GM12864 (cell line): ENCODE results near the gene PEPD.
A peak's percentile ranks its signal among the peaks of the same experiment; 100 is the strongest.
"Not testable (repeated sequence)": the region's sequence is repeated elsewhere in the genome, so short reads cannot be mapped to it uniquely, and the experiment has no call there.

Source experiments
- DNase-seq: peaks from one replicate; pipeline ENCODE4 v3.0.0-alpha.2; 2011; ENCODE audit warnings: low read depth
- H3K4me3 ChIP-seq: 2 replicates; pipeline ENCODE4 v1.5.1; 2011; ENCODE audit warnings: mild to moderate bottlenecking, low read depth, low read length, control low read depth
- CTCF ChIP-seq: IDR thresholded peaks from 2 replicates; pipeline ENCODE4 v1.5.1; 2011; ENCODE audit warnings: low read depth, mild to moderate bottlenecking, moderate library complexity, low read length, control low read depth, inconsistent platforms; ENCODE audit errors: missing control alignments

PEPD gene

GRCh38 chr19:33521480-33522370 lies at the start of gene PEPD:
TSS of gene PEPD (minus strand) at chr19:33521791. CDS start at chr19:33521760, 31 bp downstream.
- peak; percentile 49 for DNase-seq
- no peak for TF ChIP-seq CTCF

GRCh38 chr19:33569821-33570220 lies 48.2 kb upstream of the PEPD start:
- no peak for DNase-seq
- TF ChIP-seq CTCF, result no peak
- no peak overlapping the region for H3K4me3 ChIP-seq

More at GRCh38 chr19:33521480-33522370, at the start of gene PEPD:
- peak within 1 kb of the TSS; percentile 93 for H3K4me3 ChIP-seq

DNA sequence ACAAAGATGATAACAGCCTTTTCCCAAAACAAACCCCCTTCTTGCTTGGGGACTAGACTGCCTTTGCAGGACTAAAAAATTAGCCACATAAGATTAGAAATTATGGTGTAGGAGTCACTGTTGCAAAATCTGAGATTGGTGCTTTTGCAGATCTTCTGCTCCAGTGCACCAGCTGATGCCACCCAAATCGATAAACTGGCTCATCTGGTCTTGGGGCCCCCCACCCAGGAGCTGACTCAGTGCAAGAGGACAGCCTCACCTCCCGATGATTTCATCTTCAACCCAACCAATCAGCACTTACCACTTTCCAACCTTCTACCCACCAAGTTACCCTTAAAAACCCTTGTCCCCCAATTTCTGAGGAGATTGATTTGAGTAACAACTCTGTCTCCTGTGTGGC lies 47.1 kb upstream of the PEPD start:
- H3K4me3 ChIP-seq, result no peak overlapping the region
- DNase-seq, result no peak
- TF ChIP-seq CTCF, result no peak

GRCh38 chr19:33564836-33565338 lies 43.3 kb upstream of the PEPD start:
- no peak for DNase-seq
- H3K4me3 ChIP-seq, result no peak overlapping the region
- no peak for TF ChIP-seq CTCF

DNA sequence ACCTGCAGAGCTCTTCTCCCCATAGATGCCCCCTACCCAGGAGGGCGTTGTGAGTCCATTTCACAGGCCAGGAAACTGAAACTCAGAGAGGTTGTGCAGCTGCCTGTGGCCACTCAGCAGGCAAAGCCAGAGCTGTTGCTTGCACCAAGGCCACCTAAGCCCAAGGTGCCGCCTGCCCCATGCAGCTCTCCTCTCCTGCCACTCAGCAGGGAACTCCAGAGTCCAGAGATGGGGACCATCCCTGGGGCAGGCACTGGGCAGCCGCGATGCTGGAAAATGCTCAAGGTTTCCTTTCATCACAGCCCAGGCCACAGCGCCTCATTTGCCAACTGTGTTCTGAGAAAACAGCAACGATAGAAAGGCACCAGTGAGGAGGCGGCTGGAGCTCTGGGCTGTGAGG lies 41.0 kb upstream of the PEPD start:
- DNase-seq, result no peak
- no peak overlapping the region for H3K4me3 ChIP-seq
- no peak for TF ChIP-seq CTCF

DNA sequence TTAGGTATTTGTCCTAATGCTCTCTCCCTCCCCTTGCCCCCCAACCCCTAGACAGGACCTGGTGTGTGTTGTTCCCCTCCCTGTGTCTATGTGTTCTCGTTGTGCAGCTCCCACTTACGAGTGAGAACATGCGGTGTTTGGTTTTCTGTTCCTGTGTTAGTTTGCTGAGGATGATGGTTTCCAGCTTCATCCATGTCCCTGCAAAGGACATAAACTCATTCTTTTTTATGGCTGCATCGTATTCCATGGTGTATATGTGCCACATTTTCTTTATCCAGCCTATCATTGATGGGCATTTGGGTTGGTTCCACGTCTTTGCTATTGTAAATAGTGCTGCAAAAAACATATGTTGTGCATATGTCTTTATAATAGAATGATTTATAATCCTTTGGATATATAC lies 40.1 kb upstream of the PEPD start:
- DNase-seq, H3K4me3 ChIP-seq: not testable (repeated sequence)

GRCh38 chr19:33561261-33561660 lies 39.7 kb upstream of the PEPD start:
- TF ChIP-seq CTCF, result no peak
- DNase-seq, result no peak
- no peak overlapping the region for H3K4me3 ChIP-seq
